GM12874 (cell line): ENCODE data around the gene C5orf58.

Experiments used
- TF ChIP-seq, protein P1 (sequence below): IDR thresholded peaks from 2 replicates; pipeline ENCODE4 v1.5.1; 2011; ENCODE audit warnings: low read depth, mild to moderate bottlenecking, control low read depth, low read length, moderate library complexity; ENCODE audit not compliant: insufficient read depth

Gene C5orf58

DNA sequence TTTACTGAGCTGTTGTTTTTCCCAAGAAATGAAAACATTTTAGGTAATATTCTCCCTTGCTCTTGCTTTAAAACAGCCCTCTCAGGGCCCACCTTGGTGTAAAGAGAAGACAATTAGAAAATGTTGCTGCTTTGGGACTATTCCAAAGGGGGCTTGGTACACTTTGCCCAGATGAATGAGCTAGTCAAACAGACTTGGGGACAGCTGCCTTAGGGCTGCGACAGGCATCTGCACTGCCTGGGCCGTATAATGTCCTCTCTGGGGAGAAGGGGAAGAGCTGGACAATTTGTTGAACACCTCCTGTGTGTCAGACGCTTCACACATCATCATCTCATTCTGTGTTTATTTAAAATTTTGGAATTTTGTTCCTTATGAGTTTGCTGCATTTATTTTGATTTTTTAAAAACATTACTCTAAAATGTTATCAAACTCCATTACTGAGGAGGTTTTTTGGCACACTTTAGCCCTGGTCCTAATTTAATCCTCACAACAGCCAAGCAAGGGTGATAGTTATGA is 28.8 kb downstream of the C5orf58 start:
- TF ChIP-seq, protein P1, sequence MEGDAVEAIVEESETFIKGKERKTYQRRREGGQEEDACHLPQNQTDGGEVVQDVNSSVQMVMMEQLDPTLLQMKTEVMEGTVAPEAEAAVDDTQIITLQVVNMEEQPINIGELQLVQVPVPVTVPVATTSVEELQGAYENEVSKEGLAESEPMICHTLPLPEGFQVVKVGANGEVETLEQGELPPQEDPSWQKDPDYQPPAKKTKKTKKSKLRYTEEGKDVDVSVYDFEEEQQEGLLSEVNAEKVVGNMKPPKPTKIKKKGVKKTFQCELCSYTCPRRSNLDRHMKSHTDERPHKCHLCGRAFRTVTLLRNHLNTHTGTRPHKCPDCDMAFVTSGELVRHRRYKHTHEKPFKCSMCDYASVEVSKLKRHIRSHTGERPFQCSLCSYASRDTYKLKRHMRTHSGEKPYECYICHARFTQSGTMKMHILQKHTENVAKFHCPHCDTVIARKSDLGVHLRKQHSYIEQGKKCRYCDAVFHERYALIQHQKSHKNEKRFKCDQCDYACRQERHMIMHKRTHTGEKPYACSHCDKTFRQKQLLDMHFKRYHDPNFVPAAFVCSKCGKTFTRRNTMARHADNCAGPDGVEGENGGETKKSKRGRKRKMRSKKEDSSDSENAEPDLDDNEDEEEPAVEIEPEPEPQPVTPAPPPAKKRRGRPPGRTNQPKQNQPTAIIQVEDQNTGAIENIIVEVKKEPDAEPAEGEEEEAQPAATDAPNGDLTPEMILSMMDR, result no peak

GRCh38 chr5:170262061-170263045 is 29.6 kb downstream of the C5orf58 start:
- TF ChIP-seq, protein P1, result no peak

DNA sequence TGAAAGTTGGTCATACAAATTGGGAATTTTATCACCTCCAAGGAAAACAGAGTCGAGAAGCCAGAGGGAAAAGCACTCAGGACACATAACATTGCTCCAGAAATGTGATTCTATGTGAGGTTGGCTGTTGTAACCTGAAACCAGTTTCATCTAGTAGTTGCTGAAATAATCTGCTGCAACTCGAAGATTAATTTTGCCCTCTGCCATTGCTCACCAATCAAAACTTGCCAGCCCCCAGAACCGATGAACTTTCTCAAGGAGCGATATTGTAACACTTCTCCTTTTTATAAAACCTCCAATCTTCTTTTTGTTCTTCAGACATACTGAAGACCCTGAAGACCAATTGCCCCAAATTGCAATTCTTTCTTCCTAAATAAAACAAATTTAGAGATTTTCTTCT is 31.1 kb downstream of the C5orf58 start:
- TF ChIP-seq, protein P1, result no peak

DNA sequence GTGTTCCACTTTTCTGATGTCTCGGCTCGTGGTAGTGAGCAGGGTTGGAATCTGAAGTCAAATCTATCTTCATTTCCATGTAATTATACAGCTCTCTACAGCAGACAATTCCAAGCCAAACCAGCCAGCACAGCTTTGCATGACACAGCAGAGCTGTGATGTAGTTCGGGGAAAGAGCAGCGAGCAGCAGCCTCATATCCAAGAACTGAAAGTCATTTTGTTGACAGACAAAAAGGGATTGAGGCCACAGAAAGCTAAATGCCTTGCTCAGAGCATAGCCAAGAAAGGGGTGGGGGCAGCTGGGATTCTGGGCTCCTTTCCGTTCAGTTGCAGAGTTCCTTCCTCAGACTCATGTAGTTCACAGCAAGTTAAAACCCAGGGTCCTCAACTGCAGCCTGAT is 32.7 kb downstream of the C5orf58 start:
- TF ChIP-seq, protein P1, result no peak

GRCh38 chr5:170266570-170267381 is 34.0 kb downstream of the C5orf58 start:
- TF ChIP-seq, protein P1, result no peak

GRCh38 chr5:170267431-170268152 is 34.8 kb downstream of the C5orf58 start:
- TF ChIP-seq, protein P1, result peak; percentile 80
